ENCODE results near the gene ATP9B. TPM values are rescaled to one million over a fixed set of nuclear protein-coding genes. Genes with fewer than 3 reads are reported as not detected.

Gene ATP9B
- total RNA-seq, 2 experiments from 2014 or later, result 61.9 to 63.5 TPM

DNA sequence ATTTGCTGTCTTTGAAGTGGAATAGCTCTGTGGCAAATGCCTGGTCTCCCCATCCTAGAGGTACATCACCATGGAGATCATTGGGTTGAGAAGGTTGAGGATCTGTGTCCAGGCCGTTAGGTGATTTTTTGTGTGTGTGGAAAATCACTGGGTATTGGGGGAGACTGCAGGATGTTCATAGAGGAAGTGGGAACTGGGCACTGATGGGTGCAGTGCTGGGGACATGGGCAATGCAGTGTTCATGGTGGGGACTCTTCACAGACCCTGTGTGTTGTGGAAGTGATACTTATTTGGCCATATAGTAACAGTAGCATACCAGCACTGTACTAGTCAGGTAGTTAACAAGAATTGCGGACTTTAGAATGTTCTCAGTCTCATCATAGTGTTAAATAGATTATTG, 34.9 kb downstream of the ATP9B start:
- ATAC-seq (ENCODE audit: poor library complexity) (no peak), DNase-seq (no peak)
- no peaks in the 10 kb centered on the region for H3K4me1 ChIP-seq (ENCODE audit: insufficient read depth, low read length)
- ChIA-PET CTCF (no interaction called here), POLR2A (no interaction called here)
- H3K4me3 ChIP-seq (ENCODE audit: low read length), result no peak overlapping the region
- Mint-ChIP-seq H3K27ac (no peak overlapping the region), H3K27me3 (no peaks in the 10 kb centered on the region), H3K4me1 (ENCODE audit: low read depth) (peaks cover 68% of the 10 kb centered on the region), H3K4me3 (no peak overlapping the region), H3K36me3 (ENCODE audit: low read depth) (peaks cover 67% of the 10 kb centered on the region), H3K9me3 (peaks cover 3% of the 10 kb centered on the region)
- TF ChIP-seq, protein P1, sequence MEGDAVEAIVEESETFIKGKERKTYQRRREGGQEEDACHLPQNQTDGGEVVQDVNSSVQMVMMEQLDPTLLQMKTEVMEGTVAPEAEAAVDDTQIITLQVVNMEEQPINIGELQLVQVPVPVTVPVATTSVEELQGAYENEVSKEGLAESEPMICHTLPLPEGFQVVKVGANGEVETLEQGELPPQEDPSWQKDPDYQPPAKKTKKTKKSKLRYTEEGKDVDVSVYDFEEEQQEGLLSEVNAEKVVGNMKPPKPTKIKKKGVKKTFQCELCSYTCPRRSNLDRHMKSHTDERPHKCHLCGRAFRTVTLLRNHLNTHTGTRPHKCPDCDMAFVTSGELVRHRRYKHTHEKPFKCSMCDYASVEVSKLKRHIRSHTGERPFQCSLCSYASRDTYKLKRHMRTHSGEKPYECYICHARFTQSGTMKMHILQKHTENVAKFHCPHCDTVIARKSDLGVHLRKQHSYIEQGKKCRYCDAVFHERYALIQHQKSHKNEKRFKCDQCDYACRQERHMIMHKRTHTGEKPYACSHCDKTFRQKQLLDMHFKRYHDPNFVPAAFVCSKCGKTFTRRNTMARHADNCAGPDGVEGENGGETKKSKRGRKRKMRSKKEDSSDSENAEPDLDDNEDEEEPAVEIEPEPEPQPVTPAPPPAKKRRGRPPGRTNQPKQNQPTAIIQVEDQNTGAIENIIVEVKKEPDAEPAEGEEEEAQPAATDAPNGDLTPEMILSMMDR (IDR thresholded peaks at IDR 0.05), result no peak
- H3K27ac ChIP-seq (ENCODE audit: low read depth in 1 of 2, low read length in 2 of 2), result no peak overlapping the region
- peaks cover 0 to 6% of the 10 kb centered on the region in 2 experiments for H3K9me3 ChIP-seq (ENCODE audit: control insufficient read depth in 1 of 2, insufficient read depth in 1 of 2, low read length in 2 of 2)
- H3K36me3 ChIP-seq (ENCODE audit: insufficient read depth, low read length), result peaks cover 22% of the 10 kb centered on the region
- no peaks in the 10 kb centered on the region for H3K27me3 ChIP-seq (ENCODE audit: control insufficient read depth in 1 of 2, insufficient read depth in 2 of 2, low read length in 2 of 2)
- intact Hi-C loops (cut with DNase I, micrococcal nuclease), result no loop called here

DNA sequence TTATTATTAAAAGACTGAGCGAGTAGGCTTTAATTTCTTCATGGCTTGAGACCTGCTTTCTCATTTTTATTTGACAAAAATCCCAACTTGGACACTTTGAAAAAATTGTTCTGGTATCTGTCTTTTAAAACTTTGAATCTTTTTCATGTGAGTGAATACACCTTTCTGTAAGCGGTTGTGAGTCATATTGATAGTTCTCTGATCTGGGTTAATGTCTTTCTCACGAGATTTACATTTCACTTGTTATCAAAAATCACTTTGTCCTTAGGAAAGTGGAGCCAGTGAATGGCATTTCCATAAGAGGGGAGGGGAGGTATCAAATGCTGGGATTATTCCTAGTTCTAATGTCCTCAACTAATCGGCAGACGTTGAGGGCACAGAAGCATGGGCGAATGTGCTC, 36.3 kb downstream of the ATP9B start:
- H3K4me3 ChIP-seq (ENCODE audit: low read length), result no peak overlapping the region
- H3K27ac ChIP-seq (ENCODE audit: low read depth in 1 of 2, low read length in 2 of 2), result no peak overlapping the region
- H3K27ac Mint-ChIP-seq, result no peak overlapping the region
- H3K27me3 ChIP-seq (ENCODE audit: control insufficient read depth in 1 of 2, insufficient read depth in 2 of 2, low read length in 2 of 2), result no peaks in the 10 kb centered on the region
- peaks cover 3% of the 10 kb centered on the region for H3K9me3 Mint-ChIP-seq
- peaks cover 18% of the 10 kb centered on the region for H3K36me3 ChIP-seq (ENCODE audit: insufficient read depth, low read length)
- POLR2A ChIA-PET, result no interaction called here
- no peak for DNase-seq
- no peaks in the 10 kb centered on the region for H3K9me3 ChIP-seq (ENCODE audit: control insufficient read depth in 1 of 2, insufficient read depth in 1 of 2, low read length in 2 of 2)
- peaks cover 64% of the 10 kb centered on the region for H3K36me3 Mint-ChIP-seq (ENCODE audit: low read depth)
- H3K4me1 ChIP-seq (ENCODE audit: insufficient read depth, low read length), result no peaks in the 10 kb centered on the region
- ATAC-seq (ENCODE audit: poor library complexity), result no peak
- peaks cover 69% of the 10 kb centered on the region for H3K4me1 Mint-ChIP-seq (ENCODE audit: low read depth)
- intact Hi-C loops (cut with DNase I, micrococcal nuclease), result no loop called here
- TF ChIP-seq, protein P1 (IDR thresholded peaks at IDR 0.05), result no peak
- no peak overlapping the region for H3K4me3 Mint-ChIP-seq
- CTCF ChIA-PET, result no interaction called here
- H3K27me3 Mint-ChIP-seq, result no peaks in the 10 kb centered on the region

DNA sequence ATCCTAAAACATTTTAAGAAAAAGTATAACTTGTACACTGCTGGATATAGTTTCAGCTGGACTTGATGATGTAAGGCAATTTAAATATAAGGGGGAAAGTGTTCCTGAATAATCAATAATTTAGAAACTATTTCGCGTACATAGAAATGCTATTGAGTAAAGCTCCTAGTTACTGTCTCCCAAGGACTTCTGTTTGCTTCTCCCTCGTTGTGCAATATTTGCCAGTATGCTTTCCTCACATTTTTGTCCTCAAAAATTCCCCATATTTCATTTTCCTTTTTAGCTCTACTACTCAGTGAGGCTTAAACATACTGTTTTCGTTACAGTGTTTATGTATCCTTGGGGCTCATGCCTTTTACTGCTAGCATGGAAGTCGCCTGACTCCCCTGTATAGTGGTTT, 36.9 kb downstream of the ATP9B start:
- Histone ChIP-seq H3K4me1 (ENCODE audit: insufficient read depth, low read length) (no peaks in the 10 kb centered on the region), H3K27me3 (ENCODE audit: control insufficient read depth in 1 of 2, insufficient read depth in 2 of 2, low read length in 2 of 2) (no peaks in the 10 kb centered on the region), H3K4me3 (ENCODE audit: low read length) (no peak overlapping the region), H3K36me3 (ENCODE audit: insufficient read depth, low read length) (peaks cover 12% of the 10 kb centered on the region), H3K27ac (ENCODE audit: low read depth in 1 of 2, low read length in 2 of 2) (no peak overlapping the region), H3K9me3 (ENCODE audit: control insufficient read depth in 1 of 2, insufficient read depth in 1 of 2, low read length in 2 of 2) (no peaks in the 10 kb centered on the region)
- Mint-ChIP-seq H3K4me1 (ENCODE audit: low read depth) (peaks cover 65% of the 10 kb centered on the region), H3K36me3 (ENCODE audit: low read depth) (peaks cover 61% of the 10 kb centered on the region), H3K27me3 (no peaks in the 10 kb centered on the region), H3K27ac (no peak overlapping the region), H3K4me3 (no peak overlapping the region), H3K9me3 (peaks cover 3% of the 10 kb centered on the region)
- ChIA-PET POLR2A (no interaction called here), CTCF (no interaction called here)
- ATAC-seq (ENCODE audit: poor library complexity) (no peak), DNase-seq (no peak)
- intact Hi-C loops (cut with DNase I, micrococcal nuclease), result no loop called here
- TF ChIP-seq, protein P1 (IDR thresholded peaks at IDR 0.05), result no peak

All from CD4-positive, alpha-beta T cell (primary cell).